Measurements from ENCODE around the gene TPRN.

The TPRN gene

GRCh38 chr9:137158625-137159024 lies 41.9 kb downstream of the TPRN start:
- DNase-seq: no peak

DNA sequence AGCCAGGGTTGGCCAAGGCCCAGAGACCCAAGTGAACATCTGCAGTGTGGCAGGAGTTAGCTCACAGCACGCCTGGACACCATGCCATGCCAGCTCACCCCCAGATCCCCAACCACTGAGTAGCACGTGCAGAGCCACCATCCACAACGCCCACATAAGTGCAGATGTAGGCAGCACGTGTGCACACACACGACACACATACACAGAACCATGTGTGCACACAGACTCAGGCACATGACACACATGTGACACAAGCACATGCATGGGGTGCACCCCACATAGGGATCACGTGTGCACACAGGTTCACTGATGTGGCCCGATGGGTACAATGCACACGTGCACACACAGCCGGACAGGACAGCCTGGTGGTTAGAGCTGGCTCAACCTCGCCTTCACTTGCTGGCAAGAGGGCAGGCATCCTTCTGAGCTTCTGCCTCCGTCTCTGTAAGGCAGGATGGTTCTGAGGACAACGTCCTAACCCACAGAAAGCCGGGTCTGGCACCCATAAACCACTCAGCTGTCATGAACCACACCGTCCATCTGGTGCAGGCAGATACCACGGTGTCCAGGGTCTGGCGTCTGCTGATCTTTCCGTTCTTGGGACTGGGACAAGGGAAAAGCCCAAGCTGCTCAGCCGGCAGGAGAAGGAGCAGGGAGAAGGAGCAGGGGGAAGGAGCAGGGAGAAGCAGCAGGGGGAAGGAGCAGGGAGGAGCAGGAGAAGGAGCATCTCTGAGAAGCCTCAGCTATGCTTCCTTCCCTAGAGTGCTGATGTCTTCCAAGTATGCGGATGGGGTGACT lies 42.7 kb downstream of the TPRN start:
- DNase-seq: no peak

- peak; percentile 31 for DNase-seq
Measured at GRCh38 chr9:137156567-137157375, 43.8 kb downstream of the TPRN start.

DNA sequence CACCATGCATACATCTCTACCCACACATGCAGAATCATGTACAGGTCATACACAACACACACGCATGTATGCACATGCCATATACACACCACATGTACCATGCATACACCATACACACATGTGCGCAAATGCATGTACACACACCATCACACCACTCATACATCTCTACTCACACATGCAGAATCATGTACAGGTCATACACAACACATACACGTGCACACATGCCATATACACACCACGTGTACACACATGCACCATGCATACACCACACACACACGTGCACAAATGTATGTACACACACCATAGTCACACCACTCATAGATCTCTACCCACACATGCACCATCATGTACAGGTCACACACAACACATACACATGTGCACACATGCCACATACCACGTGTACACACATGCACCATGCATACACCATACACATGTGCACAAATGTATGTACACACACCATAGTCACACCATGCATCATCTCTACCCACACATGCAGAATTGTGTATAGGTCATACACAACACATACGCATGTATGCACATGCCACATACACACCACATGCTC lies 47.6 kb downstream of the TPRN start:
- DNase-seq: no peak

- DNase-seq: no peak
Measured at GRCh38 chr9:137150617-137151457, 49.7 kb downstream of the TPRN start.

DNA sequence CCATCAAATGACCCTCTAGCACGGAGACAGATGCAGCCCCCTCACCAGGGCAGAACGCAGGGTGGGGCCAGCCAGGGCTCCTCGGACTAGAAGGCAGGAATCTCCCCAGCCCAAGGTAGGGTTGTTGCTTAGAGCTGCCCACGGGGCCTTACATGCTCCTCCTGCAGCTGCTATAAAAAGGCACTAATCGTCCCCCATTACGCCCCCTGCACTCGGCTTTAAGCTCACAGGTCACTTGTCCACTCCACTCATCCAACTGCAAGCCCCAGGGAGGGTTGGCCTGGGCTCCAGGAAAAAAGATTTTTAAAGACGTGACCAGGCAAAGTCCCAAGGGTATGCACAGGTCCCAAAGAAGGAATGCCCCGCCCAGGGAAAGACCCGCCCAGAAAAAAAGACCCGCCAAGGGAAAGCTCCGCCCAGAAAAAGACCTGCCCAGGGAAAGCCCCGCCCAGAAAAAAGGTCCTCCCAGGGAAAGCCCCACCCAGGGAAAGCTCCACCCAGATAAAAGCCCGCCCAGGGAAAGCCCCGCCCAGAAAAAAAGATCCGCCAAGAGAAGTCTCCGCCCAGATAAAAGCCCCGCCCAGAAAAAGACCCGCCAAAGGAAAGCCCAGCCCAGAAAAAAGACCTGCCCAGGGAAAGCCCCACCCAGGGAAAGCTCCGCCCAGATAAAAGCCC lies 50.5 kb downstream of the TPRN start:
- no peak for DNase-seq

DNA sequence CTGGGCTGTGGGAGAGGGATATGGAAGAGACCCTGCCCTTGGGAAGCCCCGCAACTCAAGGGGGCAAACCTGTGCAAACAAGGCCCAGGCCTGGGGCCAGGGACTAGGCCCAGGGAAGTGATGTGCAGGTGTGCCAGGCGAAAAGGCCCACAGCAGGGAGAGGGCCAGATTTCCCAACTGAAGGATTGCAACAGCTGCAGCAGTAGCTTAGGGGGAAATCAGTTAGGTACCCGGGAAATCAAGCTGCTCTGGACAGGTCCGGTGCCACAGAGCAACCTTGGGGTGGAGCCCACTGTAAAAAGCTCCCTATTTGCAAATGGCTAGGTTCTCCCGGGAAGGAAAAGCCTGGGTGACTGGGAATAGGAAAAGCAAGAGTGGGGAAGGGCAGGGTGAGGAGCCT lies 51.2 kb downstream of the TPRN start:
- DNase-seq: no peak

GRCh38 chr9:137148661-137149060 lies 51.9 kb downstream of the TPRN start:
- DNase-seq: no peak

DNA sequence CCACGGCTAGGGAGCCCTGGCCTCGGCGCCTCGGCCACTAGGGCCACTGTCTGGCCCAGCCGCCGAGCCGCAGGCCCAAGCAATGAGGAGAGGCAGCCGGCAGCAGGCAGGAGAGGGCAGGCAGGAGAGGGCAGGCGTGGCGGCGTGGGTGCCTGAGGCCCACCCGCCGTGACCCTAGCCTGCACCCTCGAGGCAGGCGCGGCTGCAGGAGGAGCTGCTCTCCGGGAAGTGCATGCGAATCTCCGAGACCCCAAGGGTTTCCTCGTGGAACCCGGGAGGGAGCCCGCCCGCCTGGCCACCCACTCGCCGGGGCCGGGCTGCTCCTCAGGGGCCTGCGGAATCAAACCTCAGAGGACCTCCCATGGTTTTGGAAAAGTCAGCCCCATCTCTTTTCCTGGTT lies 52.3 kb downstream of the TPRN start:
- no peak for DNase-seq

GRCh38 chr9:137147793-137148160 lies 52.8 kb downstream of the TPRN start:
- no peak for DNase-seq

DNA sequence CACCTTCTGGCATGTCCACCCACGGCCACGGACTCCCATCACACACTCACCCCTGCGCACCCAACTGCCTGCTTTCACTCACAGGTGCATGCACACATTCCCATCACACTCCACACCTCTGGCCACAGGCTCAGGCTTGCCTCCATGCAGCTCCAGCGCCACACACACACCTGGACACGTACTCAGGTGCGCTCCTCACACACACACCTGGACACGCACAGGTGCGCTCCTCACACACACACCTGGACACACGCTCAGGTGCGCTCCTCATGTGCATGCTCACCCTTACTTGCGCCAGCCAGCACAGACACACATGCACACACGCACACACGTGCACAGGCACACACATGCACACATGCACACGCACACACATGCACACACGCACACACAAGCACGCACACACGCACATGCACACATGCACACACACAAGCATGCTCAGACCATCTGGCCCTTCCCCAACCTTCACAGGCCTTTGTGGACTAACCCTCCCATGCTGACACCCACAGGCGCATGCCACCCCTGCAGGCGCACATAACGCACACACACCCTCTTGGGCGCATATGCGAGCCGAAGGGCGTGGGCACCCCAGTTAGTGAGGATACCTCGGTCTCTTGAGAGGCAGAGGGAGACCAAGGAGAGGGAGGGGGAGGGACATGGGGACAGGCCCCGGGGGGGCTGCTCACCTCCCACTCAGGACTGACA lies 53.3 kb downstream of the TPRN start:
- no peak for DNase-seq

DNA sequence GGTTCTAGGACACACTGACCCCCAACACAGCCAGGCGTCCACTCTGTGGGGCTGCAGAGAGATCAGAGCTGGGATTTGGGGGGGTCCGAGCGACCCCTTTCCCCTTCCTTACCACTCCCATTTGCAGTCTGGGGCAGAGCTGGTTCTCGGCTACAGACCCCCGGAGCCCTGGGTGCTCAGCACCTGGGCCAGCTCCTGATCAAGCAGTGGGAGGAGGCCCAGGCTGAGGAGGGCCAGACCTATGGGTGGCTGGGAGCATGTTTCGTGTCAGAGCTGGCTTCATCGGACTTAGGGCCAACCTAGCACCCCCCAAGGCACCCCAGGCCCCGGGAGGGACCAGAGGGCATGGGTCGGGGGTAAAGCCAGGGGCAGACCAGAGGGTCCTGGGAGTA lies 54.0 kb downstream of the TPRN start:
- DNase-seq: no peak

GRCh38 chr9:137145731-137146526 lies 54.6 kb downstream of the TPRN start:
- no peak for DNase-seq

GRCh38 chr9:137143459-137143858 lies 57.1 kb downstream of the TPRN start:
- DNase-seq: no peak

DNA sequence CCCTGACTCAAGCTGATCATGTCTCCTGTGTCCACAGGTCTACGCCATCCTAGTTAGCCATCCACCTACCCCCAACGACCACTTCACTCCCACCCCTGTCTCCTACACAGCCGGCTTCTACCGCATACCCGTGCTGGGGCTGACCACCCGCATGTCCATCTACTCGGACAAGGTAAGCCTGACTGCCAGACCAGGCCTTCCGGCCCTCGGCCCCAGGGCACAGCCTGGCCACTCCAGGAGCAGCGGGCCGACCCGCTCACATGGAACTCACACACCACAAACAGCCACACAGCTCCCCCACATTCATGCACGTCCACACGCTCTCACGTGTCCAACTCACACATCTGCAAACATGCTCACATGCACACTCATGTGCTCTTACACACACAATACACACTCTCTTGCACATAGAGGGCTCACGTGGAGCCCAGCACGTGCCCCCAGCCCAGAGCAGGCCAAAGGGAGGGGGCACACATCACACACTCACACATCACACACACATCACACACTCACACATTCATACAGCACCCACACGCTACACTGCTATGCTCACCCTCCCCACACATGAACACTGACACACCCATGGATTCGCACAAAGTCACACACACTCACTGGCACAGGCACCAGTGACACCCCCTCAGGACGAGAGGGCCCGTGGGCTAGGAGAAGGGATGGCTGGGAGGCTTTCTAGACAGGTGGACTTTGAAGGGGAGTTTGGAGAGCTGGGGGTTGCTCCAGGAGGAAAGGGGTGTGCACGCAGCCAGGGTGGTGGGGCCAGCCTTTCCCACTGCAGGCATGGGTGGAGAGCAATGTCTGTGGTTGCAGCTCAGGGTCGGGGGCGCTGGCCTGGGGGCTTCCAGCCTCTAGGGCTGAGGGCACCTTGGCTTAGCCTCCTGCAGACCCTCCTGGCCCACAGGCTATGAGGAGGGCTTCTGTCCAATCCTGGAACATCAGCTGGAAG lies 58.3 kb downstream of the TPRN start:
- no peak for DNase-seq
